Measurements from ENCODE around the gene KIAA1217.
"Not testable (repeated sequence)": the region's sequence is repeated elsewhere in the genome, so short reads cannot be mapped to it uniquely, and the experiment has no call there.

KIAA1217 gene

DNA sequence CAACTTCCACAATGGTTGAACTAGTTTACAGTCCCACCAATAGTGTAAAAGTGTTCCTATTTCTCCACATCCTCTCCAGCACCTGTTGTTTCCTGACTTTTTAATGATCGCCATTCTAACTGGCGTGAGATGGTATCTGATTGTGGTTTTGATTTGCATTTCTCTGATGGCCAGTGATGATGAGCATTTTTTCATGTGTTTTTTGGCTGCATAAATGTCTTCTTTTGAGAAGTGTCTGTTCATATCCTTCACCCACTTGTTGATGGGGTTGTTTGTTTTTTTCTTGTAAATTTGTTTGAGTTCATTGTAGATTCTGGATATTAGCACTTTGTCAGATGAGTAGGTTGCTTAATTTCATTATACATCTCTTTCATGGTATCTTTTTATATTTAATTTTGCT is 237.0 kb downstream of the KIAA1217 start:
- not testable (repeated sequence) for DNase-seq

DNA sequence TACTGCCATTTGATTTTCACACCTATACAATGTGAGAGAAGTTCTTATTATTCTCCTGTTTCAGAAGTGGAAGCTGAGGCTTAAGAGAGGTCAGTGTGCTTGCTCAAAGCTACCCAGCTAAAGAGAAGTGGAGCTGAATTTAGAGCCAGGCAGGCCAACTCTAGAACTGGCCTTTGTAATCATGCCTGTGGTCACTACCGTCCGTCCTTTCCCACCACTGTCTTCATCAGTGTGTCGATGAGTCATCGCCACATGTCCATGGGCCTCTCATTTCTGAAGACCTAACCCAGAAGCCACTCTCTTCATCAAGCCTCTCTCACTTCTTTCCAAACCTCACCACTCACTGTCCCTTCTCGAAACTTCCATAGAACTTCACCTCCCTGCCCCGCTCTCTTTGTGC is 237.8 kb downstream of the KIAA1217 start:
- DNase-seq, result no peak

DNA sequence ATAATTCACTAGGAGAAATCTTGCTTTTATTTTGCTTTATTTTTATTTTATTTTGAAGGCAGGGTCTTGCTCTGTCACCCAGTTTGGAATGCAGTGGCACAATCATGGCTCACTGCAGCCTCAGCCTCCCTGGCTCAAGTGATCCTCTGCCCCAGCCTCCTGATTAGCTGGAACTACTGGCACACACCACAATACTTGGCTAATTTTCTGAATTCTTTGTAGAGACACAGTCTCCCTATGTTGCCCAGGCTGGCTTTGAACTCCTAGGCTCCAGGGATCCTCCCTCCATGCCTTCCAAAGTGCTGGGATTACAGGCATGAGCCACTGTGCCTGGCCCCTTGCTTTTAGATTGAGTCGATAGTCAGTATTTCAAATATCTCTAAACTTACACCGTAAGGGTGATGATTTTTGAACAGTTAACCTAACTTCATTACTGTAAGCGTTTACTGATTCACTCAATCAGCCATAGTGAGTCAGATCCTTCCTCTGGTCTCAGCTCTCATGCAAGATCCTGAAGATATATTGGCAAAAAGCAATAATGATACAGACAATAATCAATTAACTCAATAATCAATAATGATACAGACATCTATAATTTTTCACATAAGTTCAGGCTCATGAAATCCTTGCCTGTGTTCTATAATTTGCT is 239.5 kb downstream of the KIAA1217 start:
- DNase-seq, result no peak

DNA sequence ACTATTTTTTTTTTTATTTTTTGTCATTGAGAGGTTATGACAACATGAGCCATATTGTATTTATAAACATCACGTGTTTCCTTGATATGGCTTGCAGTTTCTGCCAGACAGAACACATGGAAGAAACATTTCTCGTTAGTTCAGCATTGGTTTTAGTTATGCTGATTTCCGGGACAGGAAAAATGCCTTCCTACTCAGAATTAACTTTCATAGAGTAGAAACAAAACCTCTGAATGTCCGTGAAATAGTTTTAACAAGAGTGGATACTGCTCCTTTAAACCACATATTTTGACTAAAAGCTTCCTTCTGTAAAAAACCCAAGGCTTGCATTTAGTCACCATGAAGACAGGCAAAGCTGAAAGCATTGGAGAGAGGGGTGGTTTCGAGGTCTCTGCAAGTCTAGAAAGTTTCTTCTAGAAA is 240.4 kb downstream of the KIAA1217 start:
- DNase-seq, result no peak

DNA sequence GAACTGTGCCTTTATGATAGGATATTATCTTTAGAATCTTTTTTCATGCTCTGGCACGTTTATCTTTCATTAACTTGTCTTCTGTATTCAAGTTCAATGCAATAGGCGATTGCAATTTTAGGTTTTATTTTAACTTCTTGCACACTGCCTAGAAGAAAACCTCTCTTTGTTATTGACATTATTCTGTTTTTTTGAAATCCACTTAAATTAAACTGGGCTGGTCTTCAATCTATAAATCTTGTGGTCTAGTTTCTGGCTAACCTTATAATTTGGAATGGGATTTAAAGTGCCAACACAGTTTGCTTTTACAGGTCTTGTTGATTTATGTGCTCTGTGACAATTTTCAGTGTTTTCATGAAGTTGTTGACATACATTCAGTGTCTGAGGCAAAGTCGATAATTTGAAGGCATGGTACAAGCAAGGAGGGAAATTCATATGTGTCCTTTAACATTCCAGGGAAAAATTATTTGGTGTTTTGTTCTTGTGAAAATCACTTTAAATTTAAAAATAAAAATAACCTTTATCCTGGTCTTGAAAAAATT is 240.9 kb downstream of the KIAA1217 start:
- no peak for DNase-seq

DNA sequence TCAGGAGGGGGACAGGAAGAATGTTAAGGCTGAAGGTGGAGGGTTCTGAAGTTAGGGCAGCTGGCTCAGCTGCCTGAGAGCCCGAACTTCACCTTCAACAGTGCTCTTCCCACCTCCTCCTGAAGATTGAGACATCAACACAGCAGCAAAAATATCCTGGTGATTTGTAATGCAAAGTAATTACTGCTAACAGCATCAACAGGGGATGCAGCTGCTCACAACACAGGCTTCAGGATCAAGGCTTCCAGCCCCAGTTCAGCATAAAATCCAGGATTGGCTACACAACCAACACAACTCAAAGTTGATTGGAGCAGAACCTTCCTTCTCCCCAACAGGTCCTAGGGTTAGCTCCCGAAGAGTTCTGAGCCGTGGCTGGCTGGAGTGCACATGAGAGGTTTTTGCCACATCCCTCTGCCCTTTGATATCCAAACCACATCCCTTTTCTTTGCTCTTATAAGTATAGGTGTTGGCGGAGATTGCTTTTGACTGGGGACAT is 242.4 kb downstream of the KIAA1217 start:
- DNase-seq, result no peak

DNA sequence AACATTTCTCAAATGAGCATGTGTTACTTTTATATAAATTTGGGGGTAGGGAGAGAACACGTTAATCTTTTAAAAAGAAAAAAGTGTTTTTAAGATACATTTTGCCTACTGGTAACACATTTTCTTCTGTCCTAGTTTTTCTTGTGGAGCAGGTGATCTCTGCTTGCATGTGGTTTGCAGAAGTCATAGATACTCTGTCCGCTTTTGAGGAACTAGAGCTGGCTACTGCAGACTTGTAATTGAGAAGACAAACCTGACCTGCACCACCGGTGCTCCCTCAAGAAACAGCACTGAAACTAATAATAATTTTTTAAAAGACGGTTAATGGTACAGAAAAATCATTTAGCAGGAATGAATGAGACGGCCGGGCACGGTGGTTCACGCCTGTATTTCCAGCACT is 243.1 kb downstream of the KIAA1217 start:
- no peak for DNase-seq

DNA sequence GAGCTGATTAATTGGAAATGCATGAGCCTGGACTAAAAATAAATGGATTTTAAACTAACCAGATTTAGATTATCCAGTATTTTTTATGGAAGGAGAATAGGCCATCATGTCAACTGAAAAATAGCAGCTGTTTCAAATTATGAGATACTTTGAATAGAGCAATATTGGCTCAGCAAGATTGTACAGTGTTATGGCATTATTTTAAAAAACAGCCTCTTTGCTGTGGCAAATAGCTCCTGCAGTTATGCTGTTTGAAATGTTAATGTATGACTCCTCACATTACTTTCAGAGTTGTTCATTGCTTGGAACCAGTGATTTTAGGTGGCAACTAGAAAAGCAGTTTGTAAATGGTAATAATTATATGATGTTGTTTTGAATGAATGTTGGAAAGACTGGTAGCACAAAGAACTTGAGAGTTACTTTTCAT is 244.5 kb downstream of the KIAA1217 start:
- DNase-seq, result no peak

DNA sequence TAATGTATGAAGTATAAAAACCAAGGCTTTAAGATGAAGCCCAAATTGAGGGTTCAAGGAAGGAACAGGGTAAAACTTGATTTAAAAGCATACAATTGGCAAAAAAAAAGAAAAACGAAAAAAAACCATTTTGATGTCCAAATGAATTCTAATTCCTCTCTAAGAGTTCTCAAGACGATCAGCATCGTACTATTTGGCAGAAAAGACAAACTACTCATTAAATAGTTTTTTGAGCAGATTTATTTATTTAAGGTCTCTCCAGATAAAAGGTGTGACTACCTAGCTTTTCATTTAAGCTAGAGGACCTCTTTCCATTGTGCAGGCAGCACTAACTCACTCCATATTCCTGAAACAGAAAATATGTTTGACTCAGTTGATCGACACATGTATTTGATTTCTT is 245.0 kb downstream of the KIAA1217 start:
- DNase-seq, result no peak

DNA sequence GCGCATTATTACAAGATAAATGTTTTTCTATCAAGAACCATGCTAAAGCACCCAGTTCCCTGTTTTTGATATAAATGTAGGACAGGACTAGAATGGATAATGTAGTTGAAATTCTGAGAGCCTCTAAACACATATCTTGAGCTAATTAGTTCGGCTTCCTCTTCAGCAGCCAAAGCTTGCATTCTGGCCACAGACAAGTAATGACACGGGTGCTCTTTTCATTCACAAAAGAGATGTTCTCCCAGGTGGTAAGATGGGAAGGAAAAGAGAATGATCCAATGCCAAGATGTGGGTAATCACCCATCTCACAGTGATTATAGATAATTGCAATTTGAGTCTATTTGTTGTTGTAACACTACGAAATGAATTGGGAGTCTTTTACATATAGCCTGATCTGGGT is 246.5 kb downstream of the KIAA1217 start:
- no peak for DNase-seq

DNA sequence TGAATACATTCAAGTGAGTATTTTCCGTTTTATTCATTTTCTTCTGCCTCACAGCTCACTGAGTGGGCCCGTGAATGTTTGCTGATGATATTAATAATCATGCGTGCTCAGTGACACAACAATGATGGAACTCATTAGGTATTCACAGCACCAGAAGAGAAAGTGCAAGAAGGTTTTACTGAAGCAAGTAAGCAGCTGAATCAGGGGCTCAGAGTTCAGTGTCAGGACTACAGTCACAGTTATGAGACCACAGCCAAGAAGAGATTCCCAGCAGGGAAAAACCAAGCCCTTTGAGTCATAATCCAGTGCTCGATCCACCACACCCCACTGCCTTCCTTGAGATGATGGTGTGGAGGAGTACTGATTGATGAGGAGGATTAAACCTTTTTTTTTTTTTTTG is 247.4 kb downstream of the KIAA1217 start:
- DNase-seq, result no peak

DNA sequence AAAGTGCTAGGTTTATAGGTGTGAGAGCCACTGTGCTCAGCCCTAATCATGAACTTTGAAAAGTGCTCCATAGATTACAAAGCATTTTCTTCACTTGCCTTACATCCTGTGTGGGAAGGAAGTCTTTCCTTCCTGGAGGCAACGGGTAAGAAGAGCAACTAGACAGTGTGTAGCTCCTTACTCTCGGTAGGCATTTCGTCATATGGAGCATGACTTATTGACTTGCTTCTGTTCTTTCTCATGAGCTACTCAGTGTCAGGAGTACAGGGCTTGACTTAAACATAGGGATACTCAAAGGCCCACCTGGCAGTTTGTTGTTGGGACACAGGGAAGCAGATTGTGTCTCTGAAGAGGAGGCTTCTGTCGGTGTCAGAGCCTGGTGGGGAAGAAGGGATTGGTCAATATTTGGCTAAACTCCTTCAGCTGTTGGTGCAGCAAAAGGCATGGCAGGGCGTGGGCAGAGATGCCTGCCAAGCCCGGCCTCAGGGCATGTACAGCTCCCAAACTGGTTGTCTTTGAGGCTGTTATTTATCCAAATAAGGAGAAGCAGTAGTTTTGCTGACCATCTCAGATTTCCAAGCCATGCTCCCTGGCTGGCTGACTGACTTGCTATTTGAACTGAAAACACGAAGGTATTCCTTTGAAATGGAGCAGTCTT is 248.9 kb downstream of the KIAA1217 start:
- DNase-seq, result no peak

DNA sequence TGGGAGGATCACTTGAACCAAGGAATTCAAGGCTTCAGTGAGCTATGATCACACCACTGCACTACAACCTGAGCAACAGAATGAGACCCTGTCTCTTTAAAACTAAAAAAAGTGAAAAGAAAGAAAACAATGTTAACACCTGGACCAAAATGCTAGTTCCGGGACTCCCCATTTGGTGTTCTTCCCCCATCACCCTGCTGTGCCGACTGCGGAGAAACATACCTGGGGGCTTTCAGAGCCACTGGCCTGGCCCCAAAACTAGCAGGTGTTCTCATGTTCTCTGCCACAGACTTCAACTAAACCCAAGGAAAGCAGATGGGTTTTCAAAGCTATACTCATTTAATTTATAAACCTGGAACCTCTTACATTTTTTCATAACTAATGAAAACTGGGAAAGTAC is 250.9 kb downstream of the KIAA1217 start:
- no peak for DNase-seq

DNA sequence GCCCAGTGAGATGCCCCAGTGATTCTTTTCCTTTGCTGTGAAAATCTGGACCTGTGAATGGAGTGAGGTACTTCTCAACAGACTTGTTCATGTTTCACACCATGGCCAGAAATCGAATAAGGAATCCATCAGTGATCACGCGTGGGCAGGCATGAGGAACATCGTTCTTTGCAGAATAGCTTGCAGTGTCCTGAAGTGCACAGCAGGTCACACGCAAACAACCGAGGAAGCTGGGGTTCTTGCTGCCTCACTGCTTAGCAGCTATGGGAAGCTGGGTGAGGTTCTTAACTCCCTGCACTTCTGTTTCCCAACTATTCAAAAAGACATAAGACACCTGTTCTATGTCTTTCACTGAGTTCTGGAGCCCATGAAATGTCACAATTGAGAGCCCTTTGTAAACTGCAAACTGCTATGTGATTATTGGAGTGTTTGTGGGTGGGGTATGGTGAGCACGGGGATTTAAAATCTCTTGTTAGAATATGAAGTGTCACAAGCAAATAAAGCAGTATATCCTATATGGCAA is 253.4 kb downstream of the KIAA1217 start:
- DNase-seq, result no peak

DNA sequence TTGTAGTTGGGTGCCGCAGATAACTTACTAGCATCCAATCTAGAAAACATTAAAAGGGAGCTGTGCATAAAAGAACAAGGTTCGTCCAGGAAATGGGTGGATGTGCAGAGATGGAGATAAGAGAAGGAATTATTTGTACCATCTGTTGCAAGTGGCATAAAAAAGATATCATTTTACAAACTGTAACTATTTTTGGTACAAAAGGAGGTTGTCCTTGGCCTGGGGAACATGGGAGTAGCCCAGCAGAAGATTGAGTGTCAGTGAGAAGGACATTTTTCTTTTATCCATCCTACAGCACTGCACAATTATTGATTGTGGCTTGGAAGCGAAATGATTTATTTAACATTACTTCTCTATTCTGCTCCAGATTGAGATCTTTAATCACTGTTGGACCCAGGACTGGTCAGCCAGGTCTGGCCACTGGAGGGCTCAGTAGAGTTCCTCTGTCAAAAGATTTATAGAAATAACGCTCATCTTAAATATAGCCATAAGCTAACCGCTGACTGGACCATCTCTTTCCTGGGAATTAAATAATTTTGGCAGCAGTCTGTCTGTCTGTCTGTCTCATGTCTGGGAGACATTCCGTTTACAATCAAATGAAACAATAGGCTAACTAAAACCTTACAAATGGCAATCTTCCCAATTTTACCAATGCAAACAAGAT is 254.1 kb downstream of the KIAA1217 start:
- DNase-seq, result no peak

DNA sequence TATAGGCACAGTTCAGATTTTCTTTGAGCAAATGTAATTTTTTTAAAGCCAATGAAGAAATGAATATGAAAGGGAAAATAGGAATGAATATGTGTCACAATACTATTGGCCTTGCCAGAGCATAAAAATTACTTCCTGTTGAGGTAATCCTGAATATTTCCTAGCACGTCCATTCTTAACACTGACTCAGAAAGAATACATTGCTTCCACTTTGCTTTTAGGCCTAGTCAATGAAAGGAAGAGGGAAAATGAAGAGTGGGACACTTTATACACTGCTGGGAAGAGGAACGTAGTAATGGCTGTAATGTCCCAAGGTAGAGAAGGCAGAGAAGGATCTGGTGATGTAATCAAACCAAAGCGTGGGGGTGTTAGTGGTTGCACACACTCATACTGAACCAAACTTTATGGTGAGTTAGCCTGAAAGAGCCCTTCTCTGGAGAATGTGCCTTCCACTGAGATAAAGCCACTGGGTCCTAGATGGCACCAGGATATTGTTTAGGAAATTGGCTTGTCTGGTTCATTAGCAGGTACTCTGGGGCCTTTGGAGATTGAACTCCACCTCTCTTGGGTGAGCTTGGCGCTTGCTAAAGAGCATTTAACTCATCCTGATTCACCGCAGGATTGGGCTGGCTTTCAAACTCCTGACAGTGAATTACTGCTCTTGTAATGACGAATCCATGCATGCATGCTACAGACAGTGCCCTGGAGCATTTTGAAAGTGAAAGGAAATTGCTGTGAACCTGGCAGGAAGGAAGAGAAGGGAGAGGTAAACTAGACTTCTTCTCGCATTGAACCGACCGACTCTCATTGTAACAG is 254.9 kb downstream of the KIAA1217 start:
- DNase-seq, result peak; percentile 15

DNA sequence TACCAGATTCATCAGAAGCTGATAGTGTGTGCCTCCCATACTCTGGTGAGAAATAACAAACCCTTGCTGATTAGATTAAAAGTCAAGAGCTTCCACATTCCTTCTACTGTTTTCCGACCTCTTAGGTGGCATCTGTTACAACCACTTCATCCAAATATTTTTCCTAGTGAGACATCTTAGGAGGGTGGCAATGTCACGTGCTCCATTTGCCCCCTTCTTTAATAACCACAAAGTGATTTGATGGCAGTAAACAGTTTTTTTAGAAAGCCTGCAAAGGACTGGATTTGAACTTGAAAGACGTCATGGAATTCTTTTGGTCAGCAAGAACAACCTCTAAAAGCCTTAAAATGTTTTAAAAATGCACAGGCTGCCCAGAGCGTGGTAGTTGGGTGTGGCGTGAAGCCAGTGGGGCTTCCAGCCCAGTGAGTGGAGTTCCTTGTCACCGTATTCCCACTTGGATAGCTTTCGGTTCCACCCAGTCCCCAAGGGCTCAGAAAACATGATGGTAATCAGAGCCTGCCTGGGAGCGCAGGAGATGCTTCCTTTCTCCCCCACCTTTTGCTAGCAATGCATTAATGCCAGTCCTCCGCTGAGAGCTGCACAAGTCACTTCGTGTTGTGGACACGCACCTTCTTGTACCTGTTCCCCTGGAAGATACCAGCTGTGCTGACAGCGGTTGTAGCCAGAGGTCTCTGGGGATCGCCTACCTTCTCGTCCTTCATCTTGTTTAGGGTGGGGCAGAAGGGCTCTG is 256.4 kb downstream of the KIAA1217 start:
- no peak for DNase-seq

DNA sequence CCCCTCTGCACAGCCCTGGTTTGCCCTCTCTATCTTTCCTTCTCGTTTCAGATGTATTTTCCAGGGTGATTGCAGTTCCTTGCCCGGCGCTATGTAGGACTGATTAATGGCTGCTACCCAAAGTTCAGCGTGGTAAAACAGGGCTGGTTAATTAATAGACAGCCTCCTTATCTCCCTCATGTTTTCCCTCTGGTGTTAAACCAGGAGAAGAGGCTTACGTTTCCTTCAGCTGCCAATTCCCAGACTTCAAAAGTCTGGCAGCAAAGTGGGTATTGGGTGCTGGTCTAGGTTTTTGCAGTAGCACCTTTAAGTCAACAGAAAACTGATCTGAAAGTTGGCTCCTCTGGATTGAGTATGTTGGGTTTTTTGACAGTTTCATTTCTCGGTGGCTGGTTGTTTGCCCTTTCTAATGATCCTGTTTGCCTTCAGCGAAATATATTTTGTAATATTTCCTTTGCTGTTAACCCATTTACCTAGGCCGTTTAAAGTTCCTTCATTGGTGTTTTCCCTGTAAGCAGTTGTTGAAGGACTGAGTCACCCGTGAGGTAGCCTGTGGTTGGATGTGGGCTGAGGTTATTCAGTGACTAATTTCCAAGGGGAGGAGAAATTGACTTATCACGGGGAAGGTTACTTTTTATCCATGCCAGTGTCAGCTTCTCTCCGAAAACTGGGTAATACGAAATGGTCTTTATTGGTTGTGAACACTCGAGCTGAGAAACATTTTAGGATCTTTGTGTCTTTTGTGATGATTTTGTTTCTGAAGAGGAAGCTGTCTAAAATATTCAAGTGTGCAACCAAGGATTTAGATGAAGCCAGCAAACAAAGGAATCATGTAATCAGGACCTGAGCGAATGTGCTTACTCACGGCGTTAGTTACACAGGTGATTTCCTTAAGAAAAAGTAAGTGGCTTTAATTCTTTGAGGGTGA is 257.2 kb downstream of the KIAA1217 start:
- no peak for DNase-seq

DNA sequence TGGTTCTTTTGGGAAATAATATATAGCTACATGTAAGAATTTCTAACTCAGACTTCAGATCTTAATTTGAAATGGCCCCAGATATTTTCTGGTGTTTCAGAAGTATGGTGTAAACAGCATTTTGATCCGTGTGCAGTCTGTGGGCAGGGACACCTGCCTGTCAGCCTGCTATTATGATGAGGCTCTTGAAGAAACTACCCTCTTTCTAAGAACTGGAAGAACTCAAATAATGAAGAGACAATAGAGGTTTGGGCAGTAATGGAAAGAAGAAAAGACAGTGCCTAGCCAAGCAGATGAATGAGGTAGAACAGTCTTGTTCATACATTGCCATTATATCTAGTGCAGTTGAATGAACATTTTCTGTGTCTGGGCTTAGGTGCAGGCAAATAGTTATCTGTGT is 258.2 kb downstream of the KIAA1217 start:
- DNase-seq, result no peak

DNA sequence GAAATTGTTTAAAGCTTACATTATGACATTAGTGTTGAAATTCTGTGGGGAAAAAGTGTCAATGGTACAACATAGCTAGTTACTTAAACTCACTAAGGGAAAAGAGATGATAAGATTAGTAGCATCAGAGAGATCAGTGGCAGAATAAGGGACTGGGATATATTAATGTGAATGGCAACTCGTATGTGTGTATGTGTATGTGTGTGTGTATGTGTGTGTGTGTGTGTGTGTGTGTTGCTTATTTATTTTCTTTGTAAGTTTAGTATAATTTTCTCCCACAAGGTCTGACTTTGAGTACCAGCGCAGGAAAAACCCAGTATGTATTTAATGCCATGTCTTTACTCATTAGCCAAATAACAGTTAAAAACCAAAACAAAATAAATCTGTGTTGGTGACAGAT is 258.7 kb downstream of the KIAA1217 start:
- no peak for DNase-seq

DNA sequence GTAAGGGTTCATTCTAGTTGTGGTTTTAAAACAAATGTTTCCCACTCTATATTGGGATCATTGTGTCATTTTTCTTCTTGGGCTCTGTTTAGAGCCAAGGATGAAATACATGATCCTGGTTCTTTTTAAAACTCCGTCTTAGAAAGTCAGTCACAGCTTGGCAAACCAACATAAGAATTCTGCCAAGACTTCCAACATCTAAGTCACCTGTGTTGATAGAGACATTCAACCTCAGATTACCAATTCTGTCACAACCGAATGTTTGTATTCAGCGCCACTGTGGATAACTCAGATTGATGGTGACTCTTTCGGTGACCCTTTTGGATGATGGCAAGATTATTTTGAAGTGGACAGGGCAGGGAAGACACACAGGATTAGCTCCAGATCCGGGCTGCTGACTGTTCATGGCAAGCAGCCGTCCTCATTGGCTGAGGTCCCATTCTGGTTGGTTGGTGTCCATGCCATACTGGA is 259.4 kb downstream of the KIAA1217 start:
- no peak for DNase-seq

Measured in GOT3 (cell line).